Measurements from ENCODE around the gene ORC2.
A peak's percentile ranks its signal among the peaks of the same experiment; 100 is the strongest.
"Not testable (repeated sequence)": the region's sequence is repeated elsewhere in the genome, so short reads cannot be mapped to it uniquely, and the experiment has no call there.

Gene ORC2

GRCh38 chr2:200930947-200931626 is 32.4 kb downstream of the ORC2 start:
- DNase-seq: no peak

GRCh38 chr2:200929334-200930249 is 33.9 kb downstream of the ORC2 start:
- DNase-seq: no peak

- DNase-seq: no peak
Measured at GRCh38 chr2:200922439-200922838, 41.0 kb downstream of the ORC2 start.

GRCh38 chr2:200913654-200914053 is 49.8 kb downstream of the ORC2 start:
- peak; percentile 18 for DNase-seq

- DNase-seq: no peak
Measured at GRCh38 chr2:200909958-200910357, 53.5 kb downstream of the ORC2 start.

- peak; percentile 33 for DNase-seq
Measured at GRCh38 chr2:200905618-200906296, 57.7 kb downstream of the ORC2 start.

GRCh38 chr2:200901459-200902072 is 61.9 kb downstream of the ORC2 start:
- DNase-seq: peak; percentile 48

GRCh38 chr2:200899482-200899881 is 64.0 kb downstream of the ORC2 start:
- DNase-seq: no peak

GRCh38 chr2:200888704-200889625 is 74.5 kb downstream of the ORC2 start, which contains the start of the genes NIF3L1 and PPIL3:
TSS of gene NIF3L1 (plus strand) at chr2:200889371. CDS start at chr2:200891944, 2,573 bp downstream.
TSS of gene PPIL3 (minus strand) at chr2:200889077. CDS start at chr2:200887615, 1,462 bp downstream.
- DNase-seq: peak; percentile 37

- not testable (repeated sequence) for DNase-seq
Measured at GRCh38 chr2:200881715-200882249, 81.7 kb downstream of the ORC2 start.

GRCh38 chr2:200878289-200878880 is 85.1 kb downstream of the ORC2 start:
- DNase-seq: no peak

- no peak for DNase-seq
Measured at GRCh38 chr2:200877443-200877842, 86.0 kb downstream of the ORC2 start.

- DNase-seq: no peak
Measured at GRCh38 chr2:200873560-200873959, 89.9 kb downstream of the ORC2 start.

GRCh38 chr2:200871151-200871550 is 92.3 kb downstream of the ORC2 start:
- no peak for DNase-seq

- no peak for DNase-seq
Measured at GRCh38 chr2:200869014-200869413, 94.4 kb downstream of the ORC2 start.

GRCh38 chr2:200864176-200865034 is 99.1 kb downstream of the ORC2 start, which contains the start of gene CLK1:
TSS of gene CLK1 (minus strand) at chr2:200864658. CDS start at chr2:200861862, 2,796 bp downstream.
- DNase-seq: peak; percentile 77

GRCh38 chr2:200863782-200864175 is 99.7 kb downstream of the ORC2 start:
- DNase-seq: no peak

GRCh38 chr2:200862532-200863000 is 100.9 kb downstream of the ORC2 start:
- DNase-seq: no peak

- DNase-seq: no peak
Measured at GRCh38 chr2:200861617-200862155, 101.8 kb downstream of the ORC2 start.

Measured in 8988T (cell line).